Raji (cell line): ENCODE results near the gene CHST6.

Experiments used
- POLR2A ChIP-seq: IDR thresholded peaks from 2 replicates; pipeline ENCODE4 v1.6.1; 2011; ENCODE audit warnings: low read depth, low read length, control low read depth; ENCODE audit not compliant: insufficient read depth

CHST6 gene

GRCh38 chr16:75506574-75506973, 11.3 kb upstream of the CHST6 start:
- no peak for TF ChIP-seq POLR2A

- no peak for TF ChIP-seq POLR2A
Measured at GRCh38 chr16:75506107-75506506, 10.9 kb upstream of the CHST6 start.

GRCh38 chr16:75503801-75504200, 8.6 kb upstream of the CHST6 start:
- TF ChIP-seq POLR2A: no peak

GRCh38 chr16:75502916-75503605, 7.8 kb upstream of the CHST6 start:
- no peak for TF ChIP-seq POLR2A

GRCh38 chr16:75501359-75501758, 6.1 kb upstream of the CHST6 start:
- TF ChIP-seq POLR2A: no peak

GRCh38 chr16:75497558-75497957, 2.3 kb upstream of the CHST6 start:
- TF ChIP-seq POLR2A: no peak

- no peak for TF ChIP-seq POLR2A
Measured at GRCh38 chr16:75494661-75495075, 573 bp downstream of the CHST6 start.

GRCh38 chr16:75494184-75494583, 1.1 kb downstream of the CHST6 start:
- TF ChIP-seq POLR2A: no peak

GRCh38 chr16:75491876-75492275, 3.4 kb downstream of the CHST6 start:
- TF ChIP-seq POLR2A: no peak

GRCh38 chr16:75488322-75488721, 6.9 kb downstream of the CHST6 start:
- no peak for TF ChIP-seq POLR2A

GRCh38 chr16:75486676-75487313, 8.4 kb downstream of the CHST6 start:
- TF ChIP-seq POLR2A: no peak

- no peak for TF ChIP-seq POLR2A
Measured at GRCh38 chr16:75486014-75486675, 9.1 kb downstream of the CHST6 start.

GRCh38 chr16:75485230-75486013, 9.8 kb downstream of the CHST6 start:
- peak; percentile 12; the same call in 1 of the 2 replicates for TF ChIP-seq POLR2A

GRCh38 chr16:75483222-75483621, 12.0 kb downstream of the CHST6 start:
- no peak for TF ChIP-seq POLR2A

- TF ChIP-seq POLR2A: no peak
Measured at GRCh38 chr16:75482434-75483205, 12.6 kb downstream of the CHST6 start.

GRCh38 chr16:75481475-75481874, 13.8 kb downstream of the CHST6 start:
- TF ChIP-seq POLR2A: no peak
